Activated naive CD4-positive, alpha-beta T cell treated with anti-CD3 and anti-CD28 coated beads, Interleukin-2, amount 10 ng/mL, durations not matched to agents 7 days and 5 days (primary cell): Measurements from ENCODE around the gene CISD3.

ENCODE experiments used
- CTCF ChIA-PET: fragments of 350-600 bp; sonication (Branson Sonifier 250); formaldehyde crosslinking; loops from one replicate; lab custom pipeline; 2021; ENCODE audit warnings: antibody characterized with exemption; lab: Charles Lee
- DNase-seq: peaks from one replicate; pipeline ENCODE4 v3.0.0-alpha.2; 2020
- H3K27ac Mint-ChIP-seq: one replicate; pipeline ENCODE4 v1.8.0; 2021; ENCODE audit warnings: mild to moderate bottlenecking, moderate library complexity, mixed read lengths
- H3K27me3 Mint-ChIP-seq: one replicate; pipeline ENCODE4 v1.8.0; 2021; ENCODE audit warnings: mild to moderate bottlenecking, mixed read lengths
- H3K36me3 Mint-ChIP-seq: one replicate; pipeline ENCODE4 v1.8.0; 2021; ENCODE audit warnings: mixed read lengths
- H3K4me1 Mint-ChIP-seq: one replicate; pipeline ENCODE4 v1.8.0; 2021; ENCODE audit warnings: mixed read lengths
- H3K4me3 Mint-ChIP-seq: one replicate; pipeline ENCODE4 v1.8.0; 2021; ENCODE audit warnings: mild to moderate bottlenecking, moderate library complexity, mixed read lengths
- H3K9me3 Mint-ChIP-seq: one replicate; pipeline ENCODE4 v1.8.0; 2021; ENCODE audit warnings: mixed read lengths

CISD3 gene

GRCh38 chr17:38738686-38739085, 8.5 kb downstream of the CISD3 start:
- DNase-seq = no peak
- CTCF ChIA-PET = no interaction called here
- no peak overlapping the region for H3K27ac Mint-ChIP-seq
- peaks cover 2% of the 10 kb centered on the region for H3K36me3 Mint-ChIP-seq
- no peaks in the 10 kb centered on the region for H3K9me3 Mint-ChIP-seq
- peaks cover 28% of the 10 kb centered on the region for H3K4me1 Mint-ChIP-seq
- H3K4me3 Mint-ChIP-seq = no peak overlapping the region
- H3K27me3 Mint-ChIP-seq = peaks cover 53% of the 10 kb centered on the region

- CTCF ChIA-PET = no interaction called here
- no peaks in the 10 kb centered on the region for H3K9me3 Mint-ChIP-seq
- H3K4me1 Mint-ChIP-seq = peaks cover 23% of the 10 kb centered on the region
- peaks cover 1% of the 10 kb centered on the region for H3K36me3 Mint-ChIP-seq
- no peak for DNase-seq
- H3K27me3 Mint-ChIP-seq = peaks cover 59% of the 10 kb centered on the region
- no peak overlapping the region for H3K27ac Mint-ChIP-seq
- H3K4me3 Mint-ChIP-seq = no peak overlapping the region
These were observed 9.2 kb downstream of the CISD3 start for GRCh38 chr17:38739305-38739704.

GRCh38 chr17:38740044-38740443, 9.9 kb downstream of the CISD3 start:
- Mint-ChIP-seq H3K27me3 (peaks cover 67% of the 10 kb centered on the region), H3K9me3 (no peaks in the 10 kb centered on the region), H3K4me3 (no peak overlapping the region), H3K27ac (no peak overlapping the region), H3K36me3 (no peaks in the 10 kb centered on the region), H3K4me1 (peaks cover 16% of the 10 kb centered on the region)
- no peak for DNase-seq
- CTCF ChIA-PET = no interaction called here

GRCh38 chr17:38740806-38741205, 10.7 kb downstream of the CISD3 start:
- Mint-ChIP-seq H3K36me3 (no peaks in the 10 kb centered on the region), H3K9me3 (no peaks in the 10 kb centered on the region), H3K27me3 (peaks cover 74% of the 10 kb centered on the region), H3K4me3 (no peak overlapping the region), H3K4me1 (peaks cover 11% of the 10 kb centered on the region), H3K27ac (no peak overlapping the region)
- DNase-seq = no peak
- CTCF ChIA-PET = no interaction called here

- no peak overlapping the region for H3K4me3 Mint-ChIP-seq
- no peaks in the 10 kb centered on the region for H3K9me3 Mint-ChIP-seq
- no peak overlapping the region for H3K27ac Mint-ChIP-seq
- no peak for DNase-seq
- CTCF ChIA-PET = interaction anchor here (1.1 kb wide), 1 partner anchor 10 kb away, joined by 3 read pairs; no protein-coding TSS in a partner anchor
- H3K36me3 Mint-ChIP-seq = no peaks in the 10 kb centered on the region
- peaks cover 17% of the 10 kb centered on the region for H3K4me1 Mint-ChIP-seq
- peaks cover 81% of the 10 kb centered on the region for H3K27me3 Mint-ChIP-seq
These were observed 11.3 kb downstream of the CISD3 start for GRCh38 chr17:38741461-38741860.

- no peak for DNase-seq
- CTCF ChIA-PET = interaction anchor here (1.1 kb wide), 1 partner anchor 10 kb away, joined by 3 read pairs; no protein-coding TSS in a partner anchor
- H3K4me1 Mint-ChIP-seq = peaks cover 22% of the 10 kb centered on the region
- no peak overlapping the region for H3K27ac Mint-ChIP-seq
- H3K36me3 Mint-ChIP-seq = no peaks in the 10 kb centered on the region
- H3K4me3 Mint-ChIP-seq = no peak overlapping the region
- peaks cover 86% of the 10 kb centered on the region for H3K27me3 Mint-ChIP-seq
- no peaks in the 10 kb centered on the region for H3K9me3 Mint-ChIP-seq
These were observed 11.8 kb downstream of the CISD3 start for GRCh38 chr17:38741921-38742410.

- H3K36me3 Mint-ChIP-seq = no peaks in the 10 kb centered on the region
- no peak overlapping the region for H3K4me3 Mint-ChIP-seq
- peaks cover 22% of the 10 kb centered on the region for H3K4me1 Mint-ChIP-seq
- CTCF ChIA-PET = interaction anchor here (0.7 to 1.1 kb wide), 2 partner anchors 11 to 89 kb away, joined by 3 to 4 read pairs; no protein-coding TSS in a partner anchor
- H3K27me3 Mint-ChIP-seq = peaks cover 93% of the 10 kb centered on the region
- DNase-seq = peak; percentile 43
- H3K27ac Mint-ChIP-seq = peak overlapping the region; percentile 50
- no peaks in the 10 kb centered on the region for H3K9me3 Mint-ChIP-seq
These were observed 12.5 kb downstream of the CISD3 start for GRCh38 chr17:38742411-38743308.

GRCh38 chr17:38743556-38744171, 13.5 kb downstream of the CISD3 start:
- Mint-ChIP-seq H3K27me3 (peaks cover 95% of the 10 kb centered on the region), H3K4me1 (peaks cover 26% of the 10 kb centered on the region), H3K27ac (no peak overlapping the region), H3K4me3 (no peak overlapping the region), H3K9me3 (no peaks in the 10 kb centered on the region), H3K36me3 (no peaks in the 10 kb centered on the region)
- no peak for DNase-seq
- CTCF ChIA-PET = no interaction called here

- Mint-ChIP-seq H3K9me3 (no peaks in the 10 kb centered on the region), H3K27ac (no peak overlapping the region), H3K4me3 (no peak overlapping the region), H3K36me3 (no peaks in the 10 kb centered on the region), H3K4me1 (peaks cover 41% of the 10 kb centered on the region), H3K27me3 (peaks cover 97% of the 10 kb centered on the region)
- no peak for DNase-seq
- CTCF ChIA-PET = interaction anchor here (0.9 to 2.7 kb wide), 2 partner anchors 9 to 11 kb away, joined by 3 to 9 read pairs; no protein-coding TSS in a partner anchor
These were observed 15.4 kb downstream of the CISD3 start for GRCh38 chr17:38745545-38745944.

GRCh38 chr17:38746004-38746848, 16.1 kb downstream of the CISD3 start:
- H3K9me3 Mint-ChIP-seq = no peaks in the 10 kb centered on the region
- no peak overlapping the region for H3K27ac Mint-ChIP-seq
- no peak for DNase-seq
- peaks cover 47% of the 10 kb centered on the region for H3K4me1 Mint-ChIP-seq
- no peaks in the 10 kb centered on the region for H3K36me3 Mint-ChIP-seq
- CTCF ChIA-PET = interaction anchor here (2.7 kb wide), 1 partner anchor 12 kb away, joined by 9 read pairs; no protein-coding TSS in a partner anchor
- H3K27me3 Mint-ChIP-seq = peaks cover 97% of the 10 kb centered on the region
- H3K4me3 Mint-ChIP-seq = peak overlapping the region; percentile 56

GRCh38 chr17:38746849-38747462, 16.8 kb downstream of the CISD3 start:
- Mint-ChIP-seq H3K36me3 (peaks cover 3% of the 10 kb centered on the region), H3K4me3 (peak overlapping the region; percentile 56), H3K27ac (no peak overlapping the region), H3K9me3 (no peaks in the 10 kb centered on the region), H3K4me1 (peaks cover 54% of the 10 kb centered on the region), H3K27me3 (peaks cover 97% of the 10 kb centered on the region)
- no peak for DNase-seq
- CTCF ChIA-PET = interaction anchor here (2.7 kb wide), 1 partner anchor 12 kb away, joined by 9 read pairs; no protein-coding TSS in a partner anchor

GRCh38 chr17:38747463-38748148, 17.5 kb downstream of the CISD3 start:
- Mint-ChIP-seq H3K27me3 (peaks cover 94% of the 10 kb centered on the region), H3K4me3 (peak overlapping the region; percentile 68), H3K9me3 (no peaks in the 10 kb centered on the region), H3K27ac (no peak overlapping the region), H3K36me3 (peaks cover 4% of the 10 kb centered on the region), H3K4me1 (peaks cover 52% of the 10 kb centered on the region)
- CTCF ChIA-PET = no interaction called here
- peak; percentile 52 for DNase-seq
